Measurements from ENCODE around the gene AHR. TPM values are rescaled to one million over a fixed set of nuclear protein-coding genes. Genes with fewer than 3 reads are reported as not detected.
"Not testable (repeated sequence)": the region's sequence is repeated elsewhere in the genome, so short reads cannot be mapped to it uniquely, and the experiment has no call there.

The AHR gene
- total RNA-seq, 2 donors from 2014 or later, result 44.1 to 56.1 TPM

GRCh38 chr7:17319164-17320101 lies 21.0 kb downstream of the AHR start:
- H3K9me3 Mint-ChIP-seq, result no peaks in the 10 kb centered on the region
- H3K27ac Mint-ChIP-seq, result no peak overlapping the region
- DNase-seq (ENCODE audit: low spot score in 2 of 2), result no peak
- ATAC-seq, result peak in 1 of 2 donors; percentile 61
- peaks cover 0 to 7% of the 10 kb centered on the region in 2 donors for H3K36me3 Mint-ChIP-seq

- H3K27ac Mint-ChIP-seq, result no peak overlapping the region
Measured at GRCh38 chr7:17320102-17320497, 21.6 kb downstream of the AHR start.

GRCh38 chr7:17320657-17321056 lies 22.2 kb downstream of the AHR start:
- Mint-ChIP-seq H3K36me3 (peaks cover 5 to 14% of the 10 kb centered on the region in 2 donors), H3K9me3 (no peaks in the 10 kb centered on the region)
- no peak for ATAC-seq

More at GRCh38 chr7:17320102-17320497, 21.6 kb downstream of the AHR start:
- no peaks in the 10 kb centered on the region for H3K9me3 Mint-ChIP-seq
- peaks cover under 1 to 8% of the 10 kb centered on the region in 2 donors for H3K36me3 Mint-ChIP-seq
- ATAC-seq (no peak), DNase-seq (ENCODE audit: low spot score in 2 of 2) (no peak)

DNA sequence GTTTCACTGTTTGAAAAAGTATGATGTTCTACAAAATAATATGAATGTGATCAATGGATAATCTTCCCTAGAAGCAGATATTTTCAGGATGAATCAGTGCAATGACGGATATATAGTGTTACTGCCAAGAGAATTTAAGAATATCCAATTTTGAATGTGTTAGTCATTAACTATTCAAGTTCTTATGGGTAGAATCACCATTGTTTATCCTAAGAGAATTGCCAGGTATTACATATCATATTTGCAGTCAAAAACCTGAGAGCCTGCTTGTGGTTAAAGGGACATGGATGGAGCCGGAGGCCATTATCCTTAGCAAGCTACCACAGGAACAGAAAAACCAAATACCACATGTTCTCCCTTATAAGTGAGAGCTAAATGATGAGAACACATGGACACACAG lies 26.9 kb downstream of the AHR start:
- ATAC-seq, result no peak
- Mint-ChIP-seq H3K36me3 (peaks cover 13 to 14% of the 10 kb centered on the region in 2 donors), H3K27ac (peak overlapping the region in 1 of 2 donors; percentile 9), H3K9me3 (no peaks in the 10 kb centered on the region)
- no peak for DNase-seq (ENCODE audit: low spot score in 2 of 2)

More at GRCh38 chr7:17320657-17321056, 22.2 kb downstream of the AHR start:
- DNase-seq (ENCODE audit: low spot score in 2 of 2), result no peak
- no peak overlapping the region for H3K27ac Mint-ChIP-seq

- H3K27ac Mint-ChIP-seq, result no peak overlapping the region
- H3K9me3 Mint-ChIP-seq, result no peaks in the 10 kb centered on the region
- H3K36me3 Mint-ChIP-seq, result peaks cover 13 to 19% of the 10 kb centered on the region in 2 donors
- ATAC-seq (no peak), DNase-seq (ENCODE audit: low spot score in 2 of 2) (no peak)
Measured at GRCh38 chr7:17326378-17326777, 27.9 kb downstream of the AHR start.

DNA sequence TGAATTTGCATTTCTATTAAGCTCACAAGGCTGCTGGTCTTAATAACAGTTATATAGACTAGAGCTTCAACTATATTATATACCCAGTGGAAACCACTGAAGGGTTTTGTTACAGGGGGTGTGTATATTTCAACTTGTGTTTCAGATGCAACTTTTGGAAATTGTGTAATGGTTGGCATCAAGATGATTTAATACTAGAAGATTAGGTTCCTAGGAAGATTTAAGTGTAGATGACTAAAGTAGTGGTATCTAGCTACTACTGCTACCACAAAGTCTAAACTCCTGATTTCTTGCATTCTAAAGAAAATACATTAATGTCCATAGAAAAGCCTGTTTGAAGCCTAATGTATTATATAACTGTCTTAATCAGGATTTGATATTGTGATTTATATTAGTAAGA lies 30.2 kb downstream of the AHR start:
- H3K27ac Mint-ChIP-seq, result no peak overlapping the region
- H3K9me3 Mint-ChIP-seq, result no peaks in the 10 kb centered on the region
- H3K36me3 Mint-ChIP-seq, result peaks cover 13 to 24% of the 10 kb centered on the region in 2 donors
- DNase-seq (ENCODE audit: low spot score in 2 of 2), result no peak
- ATAC-seq, result no peak

DNA sequence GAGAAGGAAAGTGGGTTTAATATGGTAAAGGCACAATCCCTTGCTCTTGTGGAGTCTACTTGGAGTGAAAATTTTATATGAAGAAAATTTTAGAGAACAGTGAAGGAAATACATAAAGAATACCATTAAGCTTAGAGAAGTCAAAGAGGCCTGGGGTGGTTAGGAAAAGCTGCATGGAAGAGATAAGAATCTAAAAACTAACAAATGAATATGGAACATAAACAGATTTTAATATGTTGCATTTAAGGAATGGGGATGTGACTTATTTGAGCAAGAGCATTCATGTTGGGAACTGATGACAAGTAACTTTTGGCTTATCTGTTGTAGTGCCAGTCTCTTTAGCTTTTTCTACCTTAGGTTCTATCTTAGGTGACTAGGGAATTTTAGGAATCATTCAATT lies 31.0 kb downstream of the AHR start:
- Mint-ChIP-seq H3K36me3 (peaks cover 13 to 29% of the 10 kb centered on the region in 2 donors), H3K9me3 (no peaks in the 10 kb centered on the region), H3K27ac (no peak overlapping the region)
- ATAC-seq (no peak), DNase-seq (ENCODE audit: low spot score in 2 of 2) (no peak)

DNA sequence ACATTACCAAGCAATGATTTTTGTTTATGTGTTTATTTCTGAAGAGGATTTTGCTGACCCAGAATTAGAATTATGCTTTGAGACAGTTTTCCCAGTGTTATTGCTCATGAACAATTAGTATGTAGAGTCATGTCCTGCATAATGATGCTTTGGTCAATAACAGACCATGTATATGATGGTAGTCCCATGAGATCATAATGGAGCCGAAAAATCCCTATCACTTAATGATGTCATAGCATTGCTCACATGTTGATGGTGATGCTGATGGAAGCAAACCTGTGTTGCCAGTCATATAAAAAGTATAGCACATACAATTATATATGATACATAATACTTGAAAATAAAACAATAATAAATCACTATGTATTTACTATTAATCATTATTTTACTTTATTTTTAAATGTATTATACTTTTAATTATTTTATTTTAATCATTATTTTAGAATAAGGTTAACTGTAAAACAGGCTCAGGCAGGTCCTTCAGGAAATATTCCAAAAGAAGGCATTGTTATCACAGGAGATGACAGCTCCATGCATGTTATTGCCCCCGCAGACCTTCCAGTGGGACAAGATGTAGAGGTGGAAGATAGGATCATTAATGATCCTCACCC lies 33.5 kb downstream of the AHR start:
- ATAC-seq, result no peak
- Mint-ChIP-seq H3K9me3 (no peaks in the 10 kb centered on the region), H3K36me3 (peaks cover 8 to 22% of the 10 kb centered on the region in 2 donors)

DNA sequence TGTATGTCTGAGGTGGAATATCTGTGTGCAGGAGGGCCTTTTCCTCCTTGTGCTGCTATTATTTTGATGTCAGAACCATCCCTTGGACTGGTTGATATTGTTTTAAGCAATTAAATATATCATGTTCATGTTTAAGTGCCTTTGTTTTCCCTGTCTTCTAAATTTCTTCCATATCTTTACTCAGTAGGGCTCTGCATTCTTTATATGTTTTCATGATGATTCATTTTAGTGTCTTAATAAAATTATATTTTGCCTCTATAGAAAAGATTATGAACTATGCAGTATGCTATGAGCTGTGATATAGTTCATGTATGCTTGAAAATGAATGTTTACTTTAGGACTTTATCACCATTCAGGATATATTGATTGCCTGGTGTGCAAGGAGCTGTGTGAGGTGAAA lies 34.8 kb downstream of the AHR start:
- ATAC-seq (no peak), DNase-seq (ENCODE audit: low spot score in 2 of 2) (no peak)
- H3K27ac Mint-ChIP-seq, result no peak overlapping the region
- H3K36me3 Mint-ChIP-seq, result peaks cover 8 to 27% of the 10 kb centered on the region in 2 donors
- H3K9me3 Mint-ChIP-seq, result no peaks in the 10 kb centered on the region

More for the DNA sequence above, 33.5 kb downstream of the AHR start:
- DNase-seq (ENCODE audit: low spot score in 2 of 2), result no peak
- H3K27ac Mint-ChIP-seq, result no peak overlapping the region

GRCh38 chr7:17336168-17336567 lies 37.7 kb downstream of the AHR start:
- H3K27ac Mint-ChIP-seq, result no peak overlapping the region
- no peak for DNase-seq (ENCODE audit: low spot score in 2 of 2)
- H3K36me3 Mint-ChIP-seq, result peaks cover 5 to 30% of the 10 kb centered on the region in 2 donors
- H3K9me3 Mint-ChIP-seq, result no peaks in the 10 kb centered on the region
- no peak for ATAC-seq

GRCh38 chr7:17339139-17339538 lies 40.7 kb downstream of the AHR start:
- H3K9me3 Mint-ChIP-seq, result no peaks in the 10 kb centered on the region
- no peak for DNase-seq (ENCODE audit: low spot score in 2 of 2)
- H3K27ac Mint-ChIP-seq, result no peak overlapping the region
- ATAC-seq, result no peak
- H3K36me3 Mint-ChIP-seq, result peaks cover 5 to 29% of the 10 kb centered on the region in 2 donors

GRCh38 chr7:17339952-17340351 lies 41.5 kb downstream of the AHR start:
- DNase-seq (ENCODE audit: low spot score in 2 of 2) (no peak), ATAC-seq (no peak)
- Mint-ChIP-seq H3K27ac (no peak overlapping the region), H3K9me3 (no peaks in the 10 kb centered on the region), H3K36me3 (peaks cover 5 to 26% of the 10 kb centered on the region in 2 donors)

DNA sequence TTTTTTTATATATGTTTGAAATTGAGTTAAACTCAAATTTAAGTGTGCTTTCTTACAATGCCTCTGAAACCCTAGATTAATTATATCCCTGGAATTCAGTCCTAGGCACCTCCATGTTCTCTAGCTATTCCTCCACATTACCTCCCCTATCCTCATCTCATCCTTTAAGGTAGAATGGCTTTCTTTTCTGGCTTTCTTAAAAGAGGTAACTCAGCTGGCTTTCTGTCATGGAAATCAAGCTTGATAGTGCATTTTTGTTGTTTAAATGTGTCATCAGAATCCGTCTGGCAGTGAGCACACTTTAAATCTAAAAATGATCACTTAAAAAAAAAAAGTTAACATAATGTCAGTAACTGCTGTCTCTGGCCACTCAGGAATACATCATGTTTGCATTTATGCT lies 42.2 kb downstream of the AHR start:
- ATAC-seq (no peak), DNase-seq (ENCODE audit: low spot score in 2 of 2) (no peak)
- Mint-ChIP-seq H3K27ac (no peak overlapping the region), H3K36me3 (peaks cover 5 to 26% of the 10 kb centered on the region in 2 donors), H3K9me3 (no peaks in the 10 kb centered on the region)

DNA sequence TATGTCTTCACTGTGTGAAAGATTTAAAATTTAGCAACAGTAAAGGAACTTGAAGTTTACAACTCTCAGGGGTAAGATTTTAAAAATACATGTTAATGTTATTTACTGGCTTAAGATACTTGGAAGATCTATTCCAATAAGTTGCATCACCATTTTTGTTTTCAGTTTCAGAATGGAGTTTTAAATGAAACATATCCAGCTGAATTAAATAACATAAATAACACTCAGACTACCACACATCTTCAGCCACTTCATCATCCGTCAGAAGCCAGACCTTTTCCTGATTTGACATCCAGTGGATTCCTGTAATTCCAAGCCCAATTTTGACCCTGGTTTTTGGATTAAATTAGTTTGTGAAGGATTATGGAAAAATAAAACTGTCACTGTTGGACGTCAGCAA lies 44.3 kb downstream of the AHR start:
- DNase-seq (ENCODE audit: low spot score in 2 of 2) (no peak), ATAC-seq (no peak)
- Mint-ChIP-seq H3K36me3 (peaks cover 5 to 28% of the 10 kb centered on the region in 2 donors), H3K9me3 (no peaks in the 10 kb centered on the region), H3K27ac (no peak overlapping the region)

DNA sequence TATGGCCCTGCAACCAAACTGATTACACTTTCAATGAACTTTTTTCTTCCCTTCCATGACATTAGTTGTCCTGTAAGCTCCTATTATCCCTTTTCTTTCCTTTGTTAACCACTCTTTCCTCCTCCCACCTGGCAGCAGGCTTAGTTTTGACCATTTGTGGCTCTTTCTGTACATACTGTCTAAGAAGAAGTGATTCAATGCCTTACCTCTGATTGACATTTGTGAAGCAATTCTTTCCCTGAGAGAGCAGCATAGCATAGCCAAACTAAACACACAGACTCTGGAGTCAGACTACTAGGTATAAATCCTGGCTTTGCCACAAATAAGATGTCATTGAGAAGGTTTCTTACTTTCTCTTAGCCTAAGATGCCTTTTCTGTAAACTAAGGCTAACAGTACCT lies 48.9 kb downstream of the AHR start:
- Mint-ChIP-seq H3K9me3 (peaks cover 8 to 20% of the 10 kb centered on the region in 2 donors), H3K27ac (no peak overlapping the region), H3K36me3 (peaks cover 21 to 48% of the 10 kb centered on the region in 2 donors)
- no peak for DNase-seq (ENCODE audit: low spot score in 2 of 2)
- ATAC-seq, result no peak

DNA sequence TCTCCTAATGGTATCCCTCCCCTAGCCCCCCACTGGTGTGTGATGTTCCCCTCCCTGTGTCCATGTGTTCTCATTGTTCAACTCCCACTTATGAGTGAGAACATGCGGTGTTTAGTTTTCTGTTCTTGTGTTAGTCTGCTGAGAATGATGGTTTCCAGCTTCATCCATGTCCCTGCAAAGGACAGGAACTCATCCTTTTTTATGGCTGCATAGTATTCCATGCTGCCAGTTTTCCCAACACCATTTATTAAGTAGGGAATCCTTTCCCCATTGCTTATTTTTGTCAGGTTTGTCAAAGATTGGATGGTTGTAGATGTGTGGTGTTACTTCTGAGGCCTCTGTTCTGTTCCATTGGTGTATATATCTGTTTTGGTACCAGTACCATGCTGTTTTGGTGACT lies 50.5 kb downstream of the AHR start:
- ATAC-seq; DNase-seq (ENCODE audit: low spot score in 2 of 2); H3K27ac Mint-ChIP-seq: not testable (repeated sequence)
- peaks cover 8 to 27% of the 10 kb centered on the region in 2 donors for H3K9me3 Mint-ChIP-seq
- peaks cover 31 to 50% of the 10 kb centered on the region in 2 donors for H3K36me3 Mint-ChIP-seq

GRCh38 chr7:17350321-17350720 lies 51.9 kb downstream of the AHR start:
- not testable (repeated sequence) for ATAC-seq; DNase-seq (ENCODE audit: low spot score in 2 of 2); H3K27ac Mint-ChIP-seq
- Mint-ChIP-seq H3K36me3 (peaks cover 31 to 50% of the 10 kb centered on the region in 2 donors), H3K9me3 (peaks cover 13 to 33% of the 10 kb centered on the region in 2 donors)

Measured in activated naive CD4-positive, alpha-beta T cell treated with anti-CD3 and anti-CD28 coated beads, Interleukin-2, amount 50 U/mL, for 72 hours (primary cell).